ENCODE data around the gene SPATA31C1. TPM values are rescaled to one million over a fixed set of nuclear protein-coding genes. Genes with fewer than 3 reads are reported as not detected.

The SPATA31C1 gene
- total and polyA plus RNA-seq, 11 donors = not detected

DNA sequence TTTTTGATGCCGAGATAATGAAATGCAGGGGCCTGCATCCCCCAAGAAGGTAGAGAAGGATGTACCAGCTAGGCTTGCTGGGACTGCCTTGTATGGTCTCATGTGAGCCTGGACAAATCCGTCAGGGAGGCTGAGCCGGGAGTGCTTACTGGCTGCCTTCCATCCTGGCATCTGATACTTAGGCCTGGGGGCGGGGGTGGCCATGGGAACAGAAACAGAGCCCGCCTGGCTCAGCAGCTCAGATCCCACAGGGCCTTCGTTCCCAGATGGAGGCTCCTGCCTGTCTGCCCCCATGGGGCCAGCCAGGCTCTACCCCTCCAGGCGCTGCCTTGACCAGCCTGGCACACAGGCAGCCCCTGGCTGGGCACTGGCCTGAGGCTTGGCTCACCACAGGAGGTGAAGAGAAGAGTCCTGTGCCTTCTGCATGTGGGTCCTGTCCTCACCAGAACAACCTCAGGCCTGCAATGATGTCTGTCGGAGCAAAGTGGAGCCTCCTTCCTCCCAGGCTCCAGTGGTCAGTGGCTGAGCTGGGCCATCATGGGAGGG lies 45.6 kb upstream of the SPATA31C1 start:
- TF ChIP-seq POLR2A (IDR thresholded peaks at IDR 0.05) = no peak
- no peaks in the 10 kb centered on the region for H3K9me3 ChIP-seq
- 45 to 68% (median 62%) methylated on average over 6 to 8 of the region's 8 CpGs for WGBS, 4 donors
- no peak for DNase-seq
- no peaks in the 10 kb centered on the region for H3K36me3 ChIP-seq
- ATAC-seq = peak in 1 of 4 donors; percentile 39
- intact Hi-C loops (cut with DNase I) = no loop called here
- no peak overlapping the region for H3K4me3 ChIP-seq
- no peaks in the 10 kb centered on the region for H3K4me1 ChIP-seq
- no peaks in the 10 kb centered on the region for H3K27me3 ChIP-seq
- peak overlapping the region in 1 of 12 donors; percentile 76 for H3K27ac ChIP-seq

- H3K27ac ChIP-seq = peak overlapping the region in 1 of 12 donors; percentile 76
- H3K4me1 ChIP-seq = no peaks in the 10 kb centered on the region
- DNase-seq = no peak
- peaks cover 0 to 5% (median 0%) of the 10 kb centered on the region in 12 donors for H3K9me3 ChIP-seq
- TF ChIP-seq, protein P1, sequence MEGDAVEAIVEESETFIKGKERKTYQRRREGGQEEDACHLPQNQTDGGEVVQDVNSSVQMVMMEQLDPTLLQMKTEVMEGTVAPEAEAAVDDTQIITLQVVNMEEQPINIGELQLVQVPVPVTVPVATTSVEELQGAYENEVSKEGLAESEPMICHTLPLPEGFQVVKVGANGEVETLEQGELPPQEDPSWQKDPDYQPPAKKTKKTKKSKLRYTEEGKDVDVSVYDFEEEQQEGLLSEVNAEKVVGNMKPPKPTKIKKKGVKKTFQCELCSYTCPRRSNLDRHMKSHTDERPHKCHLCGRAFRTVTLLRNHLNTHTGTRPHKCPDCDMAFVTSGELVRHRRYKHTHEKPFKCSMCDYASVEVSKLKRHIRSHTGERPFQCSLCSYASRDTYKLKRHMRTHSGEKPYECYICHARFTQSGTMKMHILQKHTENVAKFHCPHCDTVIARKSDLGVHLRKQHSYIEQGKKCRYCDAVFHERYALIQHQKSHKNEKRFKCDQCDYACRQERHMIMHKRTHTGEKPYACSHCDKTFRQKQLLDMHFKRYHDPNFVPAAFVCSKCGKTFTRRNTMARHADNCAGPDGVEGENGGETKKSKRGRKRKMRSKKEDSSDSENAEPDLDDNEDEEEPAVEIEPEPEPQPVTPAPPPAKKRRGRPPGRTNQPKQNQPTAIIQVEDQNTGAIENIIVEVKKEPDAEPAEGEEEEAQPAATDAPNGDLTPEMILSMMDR (IDR thresholded peaks at IDR 0.05) = no peak
- 87 to 97% (median 95%) methylated on average over 5 of the region's 5 CpGs for WGBS, 4 donors
- no peaks in the 10 kb centered on the region for H3K36me3 ChIP-seq
- no peaks in the 10 kb centered on the region for H3K27me3 ChIP-seq
- intact Hi-C loops (cut with DNase I) = no loop called here
- H3K4me3 ChIP-seq = no peak overlapping the region
- ATAC-seq = no peak
Measured at GRCh38 chr9:87873607-87874303, 44.0 kb upstream of the SPATA31C1 start.

GRCh38 chr9:87874304-87874623 lies 43.5 kb upstream of the SPATA31C1 start:
- peak overlapping the region in 1 of 12 donors; percentile 6 for H3K27ac ChIP-seq
- DNase-seq = no peak
- ATAC-seq = no peak
- H3K4me3 ChIP-seq = no peak overlapping the region
- peaks cover 0 to 5% (median 0%) of the 10 kb centered on the region in 12 donors for H3K9me3 ChIP-seq
- no peak for TF ChIP-seq POLR2A (IDR thresholded peaks at IDR 0.05)
- TF ChIP-seq, protein P1 (IDR thresholded peaks at IDR 0.05) = no peak
- no peaks in the 10 kb centered on the region for H3K27me3 ChIP-seq
- intact Hi-C loops (cut with DNase I) = no loop called here
- 63 to 67% (median 63%) methylated on average over 7 of the region's 7 CpGs for whole genome bisulfite sequencing, 4 donors
- no peaks in the 10 kb centered on the region for H3K4me1 ChIP-seq
- H3K36me3 ChIP-seq = no peaks in the 10 kb centered on the region

GRCh38 chr9:87875060-87875459 lies 42.7 kb upstream of the SPATA31C1 start:
- Histone ChIP-seq H3K9me3 (peaks cover 0 to 5% (median 0%) of the 10 kb centered on the region in 12 donors), H3K27me3 (no peaks in the 10 kb centered on the region), H3K27ac (peak overlapping the region in 1 of 12 donors; percentile 6), H3K4me3 (no peak overlapping the region), H3K36me3 (no peaks in the 10 kb centered on the region), H3K4me1 (no peaks in the 10 kb centered on the region)
- intact Hi-C loops (cut with DNase I) = no loop called here
- no peak for DNase-seq
- ATAC-seq = no peak
- TF ChIP-seq POLR2A (IDR thresholded peaks at IDR 0.05) = no peak
- TF ChIP-seq, protein P1 (IDR thresholded peaks at IDR 0.05) = no peak
